Mucosa of rectum (tissue), 2 donors: ENCODE data around the gene ATP6V1F.

ENCODE experiments used
- H3K27ac ChIP-seq, 2 donors: one replicate each; pipeline ENCODE4 v1.7.0; 2013; ENCODE audit warnings: inconsistent platforms in 2 of 2, low read depth in 2 of 2, low read length in 2 of 2
- H3K27me3 ChIP-seq, 2 donors: one replicate each; pipeline ENCODE4 v1.7.0; 2013; ENCODE audit warnings: low read length in 2 of 2; ENCODE audit not compliant: control insufficient read depth in 2 of 2, insufficient read depth in 2 of 2
- H3K36me3 ChIP-seq, 2 donors: one replicate each; pipeline ENCODE4 v1.7.0; 2013; ENCODE audit warnings: low read length in 2 of 2; ENCODE audit not compliant: control insufficient read depth in 2 of 2, insufficient read depth in 2 of 2
- H3K4me1 ChIP-seq, 2 donors: one replicate each; pipeline ENCODE4 v1.7.0; 2013; ENCODE audit warnings: low read length in 2 of 2, mild to moderate bottlenecking in 1 of 2; ENCODE audit not compliant: control insufficient read depth in 2 of 2, insufficient read depth in 2 of 2
- H3K4me3 ChIP-seq, 2 donors: one replicate each; pipeline ENCODE4 v1.7.0; 2013; ENCODE audit warnings: low read length in 2 of 2
- H3K9ac ChIP-seq, 2 donors: one replicate each; pipeline ENCODE4 v1.7.0; 2013; ENCODE audit warnings: low read length in 2 of 2, low read depth in 1 of 2, mild to moderate bottlenecking in 1 of 2
- H3K9me3 ChIP-seq, 2 donors: one replicate each; pipeline ENCODE4 v1.7.0; 2013; ENCODE audit warnings: low read length in 2 of 2; ENCODE audit not compliant: control insufficient read depth in 2 of 2
- donor health status: healthy.
- donor health status: Normal muscosa, but diverticular disease.

Gene ATP6V1F

GRCh38 chr7:128829391-128830166 is 33.1 kb upstream of the ATP6V1F start:
- no peaks in the 10 kb centered on the region for H3K9me3 ChIP-seq
- H3K4me3 ChIP-seq = peak overlapping the region; percentile 46 to 48
- H3K9ac ChIP-seq = no peak overlapping the region
- H3K4me1 ChIP-seq = peaks cover 9 to 17% of the 10 kb centered on the region in 2 donors
- peaks cover 19 to 36% of the 10 kb centered on the region in 2 donors for H3K27me3 ChIP-seq
- no peaks in the 10 kb centered on the region for H3K36me3 ChIP-seq
- H3K27ac ChIP-seq = peak overlapping the region in 1 of 2 donors; percentile 38

GRCh38 chr7:128830231-128831177 is 32.2 kb upstream of the ATP6V1F start, which contains the start of gene FLNC:
Gene FLNC (plus strand): TSS chr7:128830406. CDS start chr7:128830638, 232 bp downstream.
- Histone ChIP-seq H3K27me3 (peaks cover 19 to 36% of the 10 kb centered on the region in 2 donors), H3K4me1 (peaks cover 9 to 17% of the 10 kb centered on the region in 2 donors), H3K27ac (peak within 1 kb of the TSS; percentile 65 to 68), H3K9ac (peak within 1 kb of the TSS; percentile 14 to 38), H3K36me3 (no peaks in the 10 kb centered on the region), H3K9me3 (no peaks in the 10 kb centered on the region), H3K4me3 (peak within 1 kb of the TSS; percentile 60 to 67)

GRCh38 chr7:128831178-128831993 is 31.3 kb upstream of the ATP6V1F start:
- Histone ChIP-seq H3K9me3 (no peaks in the 10 kb centered on the region), H3K27ac (peak overlapping the region; percentile 65 to 68), H3K9ac (no peak overlapping the region), H3K36me3 (no peaks in the 10 kb centered on the region), H3K4me3 (peak overlapping the region; percentile 42 to 56), H3K4me1 (peaks cover 9 to 17% of the 10 kb centered on the region in 2 donors), H3K27me3 (peaks cover 19 to 36% of the 10 kb centered on the region in 2 donors)

GRCh38 chr7:128831994-128832879 is 30.4 kb upstream of the ATP6V1F start:
- peak overlapping the region; percentile 43 to 52 for H3K9ac ChIP-seq
- peaks cover 9 to 17% of the 10 kb centered on the region in 2 donors for H3K4me1 ChIP-seq
- H3K27me3 ChIP-seq = peaks cover 19 to 36% of the 10 kb centered on the region in 2 donors
- no peaks in the 10 kb centered on the region for H3K9me3 ChIP-seq
- peak overlapping the region; percentile 68 to 77 for H3K27ac ChIP-seq
- H3K4me3 ChIP-seq = peak overlapping the region; percentile 42 to 52
- no peaks in the 10 kb centered on the region for H3K36me3 ChIP-seq

- Histone ChIP-seq H3K9ac (peak overlapping the region; percentile 43 to 52), H3K4me3 (peak overlapping the region in 1 of 2 donors; percentile 52), H3K36me3 (no peaks in the 10 kb centered on the region), H3K27ac (peak overlapping the region; percentile 68 to 77), H3K4me1 (peaks cover 9 to 17% of the 10 kb centered on the region in 2 donors), H3K27me3 (peaks cover 19 to 34% of the 10 kb centered on the region in 2 donors), H3K9me3 (no peaks in the 10 kb centered on the region)
These were observed 29.8 kb upstream of the ATP6V1F start for GRCh38 chr7:128832880-128833147.

- H3K4me1 ChIP-seq = peaks cover 9 to 17% of the 10 kb centered on the region in 2 donors
- peaks cover 19 to 30% of the 10 kb centered on the region in 2 donors for H3K27me3 ChIP-seq
- H3K4me3 ChIP-seq = peak overlapping the region in 1 of 2 donors; percentile 52
- no peaks in the 10 kb centered on the region for H3K9me3 ChIP-seq
- H3K36me3 ChIP-seq = peaks cover 0 to 3% of the 10 kb centered on the region in 2 donors
- peak overlapping the region in 1 of 2 donors; percentile 43 for H3K9ac ChIP-seq
- H3K27ac ChIP-seq = peak overlapping the region; percentile 68 to 77
These were observed 29.3 kb upstream of the ATP6V1F start for GRCh38 chr7:128833148-128833945.

- Histone ChIP-seq H3K27me3 (peaks cover 19 to 26% of the 10 kb centered on the region in 2 donors), H3K4me3 (no peak overlapping the region), H3K9ac (no peak overlapping the region), H3K4me1 (peaks cover 9 to 17% of the 10 kb centered on the region in 2 donors), H3K9me3 (no peaks in the 10 kb centered on the region), H3K27ac (peak overlapping the region; percentile 29 to 77), H3K36me3 (peaks cover 0 to 3% of the 10 kb centered on the region in 2 donors)
These were observed 28.7 kb upstream of the ATP6V1F start for GRCh38 chr7:128833946-128834325.

- no peak overlapping the region for H3K9ac ChIP-seq
- H3K27ac ChIP-seq = no peak overlapping the region
- H3K4me1 ChIP-seq = peaks cover 7 to 12% of the 10 kb centered on the region in 2 donors
- no peak overlapping the region for H3K4me3 ChIP-seq
- no peaks in the 10 kb centered on the region for H3K9me3 ChIP-seq
- peaks cover 0 to 3% of the 10 kb centered on the region in 2 donors for H3K36me3 ChIP-seq
- H3K27me3 ChIP-seq = peaks cover 10 to 16% of the 10 kb centered on the region in 2 donors
These were observed 27.4 kb upstream of the ATP6V1F start for GRCh38 chr7:128835231-128835751.
